BJ (cell line): ENCODE results near the gene KLF11. TPM values are rescaled to one million over a fixed set of nuclear protein-coding genes. Genes with fewer than 3 reads are reported as not detected.

Source experiments
- CTCF ChIA-PET: fragments of 350-600 bp; formaldehyde crosslinking; extraction: SDS; loops from one replicate; lab custom pipeline; 2021; ENCODE audit warnings: antibody characterized with exemption, inconsistent platforms; lab: Yijun Ruan, JAX
- POLR2A ChIA-PET: fragments of 300-600 bp; sonication (Branson Sonifier 250); formaldehyde crosslinking; extraction: SDS; loops from one replicate; lab custom pipeline; 2021; ENCODE audit warnings: antibody characterized with exemption; lab: Charles Lee
- DNase-seq: peaks from one replicate; pipeline ENCODE4 v3.0.0-alpha.2; 2011; ENCODE audit warnings: low read depth
- H3K27me3 ChIP-seq: 2 replicates; pipeline ENCODE4 v1.6.0; 2011; ENCODE audit warnings: low read length; ENCODE audit not compliant: control insufficient read depth, insufficient read depth
- H3K36me3 ChIP-seq: 2 replicates; pipeline ENCODE4 v1.5.1; 2011; ENCODE audit warnings: low read length; ENCODE audit not compliant: control insufficient read depth, insufficient read depth
- H3K4me3 ChIP-seq: 2 replicates; pipeline ENCODE4 v1.5.1; 2011; ENCODE audit warnings: low read depth, mild to moderate bottlenecking, control low read depth, low read length
- CTCF ChIP-seq: IDR thresholded peaks from 2 replicates; pipeline ENCODE4 v1.5.1; 2011; ENCODE audit warnings: low read depth, mild to moderate bottlenecking, control low read depth, inconsistent platforms, low read length, moderate library complexity; ENCODE audit not compliant: insufficient read depth
- polyA plus RNA-seq: library from polyadenylated mRNA; depleted of rRNA; stranded (reverse); fragments of >200 nt; gene quantifications from 2 replicates; pipeline ENCODE4 v1.2.3, GENCODE V29; 2011

Gene KLF11
- polyA plus RNA-seq, 1 experiment: 21.7 TPM

DNA sequence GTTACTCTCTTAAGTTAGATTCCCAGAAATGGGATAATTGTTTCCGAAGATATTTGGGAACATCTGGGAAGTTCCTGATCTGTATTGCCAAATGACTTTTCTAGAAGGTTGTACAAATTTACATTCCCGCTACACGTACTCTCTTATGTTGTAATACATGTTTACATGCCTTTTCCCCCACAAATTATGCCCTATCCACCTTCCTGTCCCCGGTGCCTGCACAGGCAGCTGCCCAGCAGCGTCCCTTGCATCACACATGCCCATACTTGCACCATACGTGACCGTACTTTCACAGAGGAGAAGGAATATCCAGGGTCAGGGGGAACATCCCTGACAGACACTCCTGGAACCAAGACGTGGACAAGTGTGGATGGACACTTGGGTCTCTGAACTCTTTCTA is 24.2 kb upstream of the KLF11 start:
- no peak for DNase-seq

DNA sequence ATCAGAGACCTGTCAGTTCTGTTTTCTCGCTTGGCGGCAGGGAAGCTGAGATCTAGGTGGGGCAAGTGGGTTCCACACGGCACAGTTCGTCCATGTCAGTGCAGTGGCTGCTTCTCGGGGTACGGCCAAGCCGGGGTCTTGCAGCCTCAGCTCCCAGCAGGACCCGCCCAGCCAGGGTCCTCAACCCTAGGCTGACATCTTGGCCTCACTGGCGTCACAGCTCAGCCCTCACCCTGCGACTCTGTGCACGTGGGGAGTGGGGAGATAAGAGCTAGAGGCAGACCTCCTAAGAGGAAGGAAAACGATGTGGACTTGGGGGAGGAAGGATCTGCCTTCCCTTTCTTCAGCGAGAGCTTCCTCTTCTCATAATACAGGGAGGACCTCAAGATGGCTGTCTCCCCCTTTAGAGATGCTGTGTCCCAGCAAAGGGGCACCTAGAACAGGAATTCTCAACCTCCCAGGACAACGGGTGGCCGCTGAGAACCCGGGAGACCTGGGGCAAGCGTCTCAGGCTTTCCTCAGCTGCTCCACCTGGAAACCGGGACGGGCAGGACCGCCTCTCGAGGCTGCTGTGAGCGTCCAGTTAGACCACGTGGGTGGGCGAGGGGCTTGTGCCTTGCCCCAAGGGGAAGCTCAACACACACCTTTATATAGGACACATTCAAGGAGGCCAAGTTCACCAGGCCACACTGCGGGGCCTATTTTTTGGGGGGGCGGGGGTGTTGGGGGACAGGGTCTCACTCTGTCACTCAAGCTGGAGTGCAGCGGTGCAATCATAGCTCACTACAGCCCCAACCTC is 23.5 kb upstream of the KLF11 start:
- TF ChIP-seq CTCF: no peak
- no peak overlapping the region for H3K4me3 ChIP-seq
- ChIA-PET CTCF (interaction anchor here (1.0 kb wide), 1 partner anchor 10 kb away, joined by 3 read pairs; no protein-coding TSS in a partner anchor), POLR2A (no interaction called here)
- H3K36me3 ChIP-seq: no peaks in the 10 kb centered on the region
- DNase-seq: no peak
- H3K27me3 ChIP-seq: peaks cover 4% of the 10 kb centered on the region; the same call in 1 of the 2 replicates

More for the DNA sequence above, 24.2 kb upstream of the KLF11 start:
- H3K27me3 ChIP-seq: peaks cover 4% of the 10 kb centered on the region; the same call in 1 of the 2 replicates
- ChIA-PET POLR2A (no interaction called here), CTCF (interaction anchor here (1.0 kb wide), 1 partner anchor 10 kb away, joined by 3 read pairs; no protein-coding TSS in a partner anchor)
- TF ChIP-seq CTCF: no peak
- no peak overlapping the region for H3K4me3 ChIP-seq
- no peaks in the 10 kb centered on the region for H3K36me3 ChIP-seq

GRCh38 chr2:10022041-10022421 is 21.3 kb upstream of the KLF11 start:
- CTCF ChIA-PET: interaction anchor here (0.8 to 1.2 kb wide), 2 partner anchors 14 to 222 kb away, joined by 3 to 4 read pairs; no protein-coding TSS in a partner anchor
- Histone ChIP-seq H3K36me3 (no peaks in the 10 kb centered on the region), H3K27me3 (peaks cover 4% of the 10 kb centered on the region; the same call in 1 of the 2 replicates), H3K4me3 (no peak overlapping the region)
- DNase-seq: no peak
- no peak for TF ChIP-seq CTCF
- POLR2A ChIA-PET: interaction anchor here (0.7 kb wide), 1 partner anchor 270 kb away, joined by 8 read pairs; no protein-coding TSS in a partner anchor

GRCh38 chr2:10022445-10022844 is 20.9 kb upstream of the KLF11 start:
- H3K27me3 ChIP-seq: peaks cover 4% of the 10 kb centered on the region; the same call in 1 of the 2 replicates
- CTCF ChIA-PET: interaction anchor here (0.8 to 1.2 kb wide), 2 partner anchors 14 to 222 kb away, joined by 3 to 4 read pairs; no protein-coding TSS in a partner anchor

More at GRCh38 chr2:10022445-10022844, 20.9 kb upstream of the KLF11 start:
- no peak for DNase-seq
- no peak for TF ChIP-seq CTCF
- no peak overlapping the region for H3K4me3 ChIP-seq
- POLR2A ChIA-PET: no interaction called here
- H3K36me3 ChIP-seq: no peaks in the 10 kb centered on the region
